Left forelimb (tissue), 1 donor: ENCODE measurements around the gene NR1D2.

Experiments
- DNase-seq: peaks from one replicate; pipeline ENCODE4 v3.0.0-alpha.2; 2018; ENCODE audit warnings: low spot score

Gene NR1D2

DNA sequence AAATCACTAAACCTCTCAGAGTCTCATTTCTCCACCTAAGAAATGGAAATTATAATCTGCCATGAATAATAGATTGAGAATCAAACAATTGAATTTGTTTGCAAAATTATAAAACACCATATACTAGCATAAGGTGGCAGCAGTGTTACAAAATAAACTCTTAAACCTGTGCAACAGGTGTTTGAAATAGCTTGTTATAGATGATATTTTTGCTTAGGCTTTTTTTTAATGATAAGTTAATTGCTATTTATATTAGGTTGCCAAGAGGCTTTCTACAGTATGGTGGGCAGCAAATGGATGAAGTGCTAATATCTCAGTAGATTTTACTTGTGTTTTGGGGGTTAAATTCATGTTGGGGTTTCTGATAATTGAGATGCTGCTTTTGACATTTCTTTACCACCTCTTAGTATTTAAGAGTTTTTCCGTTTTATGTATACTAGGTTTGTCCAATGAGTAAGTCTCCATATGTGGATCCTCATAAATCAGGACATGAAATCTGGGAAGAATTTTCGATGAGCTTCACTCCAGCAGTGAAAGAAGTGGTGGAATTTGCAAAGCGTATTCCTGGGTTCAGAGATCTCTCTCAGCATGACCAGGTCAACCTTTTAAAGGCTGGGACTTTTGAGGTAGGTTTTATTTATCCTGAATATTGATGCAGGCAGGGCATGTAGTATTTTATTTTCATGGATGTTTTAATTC is 19.6 kb downstream of the NR1D2 start:
- DNase-seq, result no peak

DNA sequence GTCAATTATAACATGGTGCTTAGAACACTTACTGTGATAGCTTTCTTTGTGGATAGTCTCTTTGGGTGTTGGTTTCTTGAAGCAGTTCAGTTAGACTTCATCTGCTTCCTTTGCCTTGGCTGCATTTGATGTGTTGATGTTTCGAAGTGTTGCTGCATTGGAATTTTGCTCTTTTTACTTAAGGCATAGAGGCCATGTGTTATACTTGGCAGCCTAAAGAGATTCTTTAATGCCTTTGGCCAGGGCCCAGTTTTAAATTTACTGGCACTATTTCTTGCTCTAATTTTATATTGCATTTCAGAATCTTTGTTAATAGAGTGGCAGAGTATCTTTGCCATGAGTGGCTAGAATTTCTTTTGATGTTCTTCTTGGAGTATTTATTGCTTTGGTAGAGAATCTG is 21.2 kb downstream of the NR1D2 start:
- DNase-seq, result no peak

DNA sequence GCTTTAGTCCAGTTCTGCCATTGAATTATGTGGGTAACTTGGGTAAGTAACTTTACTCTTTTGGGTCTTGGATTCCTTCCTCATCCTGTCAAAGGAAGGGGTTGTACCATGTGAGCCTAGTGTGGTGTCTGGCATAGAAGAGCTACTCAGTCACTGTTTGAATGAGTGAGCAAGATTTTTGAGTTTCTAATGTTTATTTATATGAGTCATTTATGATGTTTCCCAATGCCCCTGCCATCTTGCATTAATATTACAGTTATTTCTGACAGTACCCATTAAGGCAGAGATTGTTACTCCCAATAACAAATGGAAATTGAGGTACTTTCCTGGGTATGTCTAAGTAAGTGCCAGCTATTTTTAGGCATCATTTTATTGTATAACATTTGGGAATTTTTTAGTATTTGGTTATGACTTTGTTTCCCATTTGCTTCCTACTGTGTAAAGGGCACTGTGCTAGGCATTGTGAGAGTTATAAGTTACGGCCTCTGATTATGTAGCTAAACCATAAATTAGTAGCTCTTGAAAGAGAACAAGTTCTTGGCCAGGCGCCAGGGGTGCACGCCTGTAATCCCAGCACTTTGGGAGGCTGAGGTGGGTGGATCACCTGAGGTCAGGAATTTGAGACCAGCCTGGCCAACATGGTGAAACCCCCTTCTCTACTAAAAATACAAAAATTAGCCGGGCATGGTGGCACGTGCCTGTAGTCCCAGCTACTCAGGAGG is 23.5 kb downstream of the NR1D2 start:
- DNase-seq, result no peak

DNA sequence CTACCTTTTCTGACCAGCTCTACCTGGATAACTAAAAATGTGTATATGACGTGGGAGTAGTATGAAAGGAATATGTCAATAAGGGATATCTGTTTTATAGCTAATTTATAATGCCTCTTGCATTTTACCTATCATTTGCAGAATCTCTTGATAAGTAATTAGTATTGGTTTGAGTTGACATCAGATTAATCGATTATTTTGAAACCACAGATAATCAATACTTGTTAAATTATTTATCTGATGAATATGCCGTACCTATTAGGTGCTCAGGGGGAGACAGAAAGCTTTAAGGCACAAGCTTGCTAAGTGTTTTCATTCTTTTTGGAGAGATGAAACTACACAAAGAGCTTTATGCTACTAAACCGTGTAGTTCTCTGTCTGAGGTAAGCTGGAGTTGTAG is 24.3 kb downstream of the NR1D2 start:
- no peak for DNase-seq

DNA sequence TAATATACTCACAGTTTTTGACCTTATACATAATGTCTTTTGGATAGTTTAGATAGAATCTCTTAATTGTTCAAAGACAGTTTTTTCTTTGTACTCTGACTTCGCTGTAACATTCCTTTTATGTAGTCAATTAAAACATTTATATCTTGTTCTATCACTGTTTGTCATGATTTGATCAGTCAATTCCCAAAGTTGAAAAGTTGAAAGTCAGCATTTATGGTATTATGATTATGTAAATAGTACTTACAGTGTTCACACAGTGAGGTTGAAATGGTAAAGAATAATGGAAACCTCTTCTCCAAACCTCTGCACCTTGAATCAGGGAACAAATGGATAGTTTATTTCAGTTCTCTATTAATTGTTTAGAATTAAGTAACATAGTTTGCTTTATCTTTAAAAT is 26.6 kb downstream of the NR1D2 start:
- no peak for DNase-seq

DNA sequence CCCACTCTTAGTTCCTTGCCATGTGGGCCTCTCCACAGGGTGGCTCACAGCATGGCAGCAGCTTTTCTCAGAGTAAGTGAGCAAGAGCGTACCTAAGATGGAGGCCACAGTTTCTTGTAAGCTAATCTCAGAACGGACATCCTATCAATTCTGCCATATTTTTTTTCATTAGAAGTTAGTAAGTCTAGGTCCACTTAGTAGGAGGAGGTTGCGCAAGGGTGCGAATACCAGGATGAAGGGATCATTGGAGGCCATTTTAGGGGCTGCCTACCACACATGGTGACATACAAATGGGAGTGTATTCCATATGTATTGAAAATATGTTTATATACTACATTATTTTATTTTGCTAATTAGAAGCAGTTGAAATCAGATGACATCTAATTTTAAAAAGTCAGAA is 31.5 kb downstream of the NR1D2 start:
- no peak for DNase-seq

DNA sequence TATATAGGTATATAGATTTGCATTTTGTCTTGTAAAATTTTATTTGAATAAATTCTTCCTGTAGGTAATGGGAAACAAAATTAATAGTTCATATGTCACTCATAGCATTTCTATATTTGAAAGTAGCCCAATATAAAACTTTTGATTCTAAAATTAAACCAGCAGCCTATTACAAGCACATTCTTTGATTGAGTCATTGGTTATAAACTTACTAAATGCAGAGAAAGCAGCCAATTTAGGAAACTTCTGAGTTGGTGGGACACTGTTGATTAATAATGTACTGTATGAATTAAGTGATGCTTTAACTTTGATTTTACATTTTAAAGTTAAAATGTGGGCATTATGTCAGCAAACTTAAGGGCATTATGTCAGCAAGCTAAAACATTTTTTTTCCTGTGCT is 34.5 kb downstream of the NR1D2 start:
- no peak for DNase-seq

DNA sequence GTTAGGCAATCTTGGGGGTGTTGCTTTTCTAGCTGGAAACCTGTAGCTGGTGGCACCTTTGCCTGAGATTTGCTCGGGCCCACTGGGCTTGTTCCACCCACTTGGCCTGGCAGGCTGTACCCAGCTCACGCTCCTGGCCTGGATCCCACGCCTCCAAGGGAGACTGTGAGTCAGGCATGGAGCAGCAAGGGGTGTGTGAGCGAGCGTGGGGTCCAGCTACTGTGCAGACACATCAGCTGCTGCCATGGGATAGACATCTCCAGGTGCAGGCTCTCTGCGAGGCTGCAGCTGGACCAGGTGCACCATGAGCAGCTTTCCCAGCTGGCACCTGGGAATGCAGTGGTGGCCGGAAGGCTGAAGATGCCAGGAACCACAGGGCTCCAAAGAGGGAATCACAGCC is 36.0 kb downstream of the NR1D2 start:
- no peak for DNase-seq

DNA sequence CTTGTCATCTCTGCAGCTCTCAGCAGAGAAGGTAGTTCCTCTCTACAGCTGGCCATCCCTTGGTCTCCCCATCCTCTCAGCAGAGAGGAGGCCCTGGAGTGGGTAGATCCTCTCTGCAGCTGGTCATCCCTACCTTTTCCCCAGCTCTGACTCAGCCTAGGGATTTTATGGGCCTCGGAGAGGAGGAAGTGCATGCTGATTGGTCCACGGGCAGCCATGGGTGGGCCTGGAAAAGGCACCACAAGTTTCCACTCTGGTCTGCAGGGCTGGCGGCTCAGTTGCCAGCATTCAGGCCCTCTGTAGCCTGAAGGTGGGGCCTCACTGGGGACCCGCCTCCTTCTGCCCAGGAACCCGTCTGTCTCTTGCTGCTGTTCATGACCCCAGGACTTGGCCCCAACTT is 36.9 kb downstream of the NR1D2 start:
- DNase-seq, result no peak

DNA sequence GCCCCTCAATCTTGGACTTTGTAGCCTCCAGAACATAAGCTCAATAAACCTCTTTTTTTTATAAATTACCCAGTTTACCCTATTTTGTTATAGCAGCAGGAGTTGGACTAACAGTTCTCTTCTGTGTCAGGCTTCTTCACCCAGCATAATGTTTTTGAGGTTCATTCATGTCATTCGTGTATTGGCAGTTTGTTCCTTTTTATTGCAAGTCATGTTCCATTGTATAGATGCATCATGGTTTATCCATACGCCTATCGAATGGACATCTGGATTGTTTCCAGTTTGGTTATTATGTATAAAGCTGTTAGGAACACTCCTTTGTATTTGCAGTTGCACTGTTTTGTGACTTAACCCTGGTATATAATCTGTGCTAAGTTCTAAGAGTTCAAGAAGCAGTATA is 39.8 kb downstream of the NR1D2 start:
- DNase-seq, result no peak

DNA sequence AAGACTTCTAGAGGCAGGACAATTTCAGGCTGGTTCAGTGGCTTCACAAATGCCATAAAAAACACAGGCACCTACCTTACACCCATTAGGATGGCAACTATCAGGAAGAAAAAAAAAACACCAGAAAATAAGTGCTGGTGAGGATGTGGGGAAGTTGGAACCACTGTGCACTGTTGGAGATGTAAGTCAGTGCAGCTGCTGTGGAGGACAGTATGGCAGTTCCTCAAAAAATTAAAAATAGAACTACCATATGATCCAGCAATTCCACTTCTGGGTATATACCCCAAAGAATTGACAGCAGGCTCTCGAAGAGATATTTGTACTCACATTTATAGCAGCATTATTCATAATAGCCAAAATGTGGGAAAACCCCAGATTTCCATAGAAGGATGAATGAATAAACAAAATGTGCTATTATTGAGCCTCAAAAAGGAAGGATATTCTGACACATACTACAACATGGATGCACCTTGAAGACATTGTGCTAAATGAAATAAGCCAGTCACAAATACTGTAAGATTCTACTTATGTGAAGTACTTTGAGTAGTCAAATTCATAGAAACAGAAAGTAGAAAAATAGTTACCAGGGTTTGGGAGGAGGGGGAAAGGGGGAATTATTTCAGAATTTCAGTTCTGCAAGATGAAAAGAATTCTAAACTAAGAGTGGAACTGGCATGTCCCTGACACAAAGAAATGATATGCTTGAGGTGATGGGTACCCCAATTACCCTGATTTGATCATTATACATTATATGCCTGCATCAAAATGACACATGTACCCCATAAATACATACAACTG is 40.9 kb downstream of the NR1D2 start:
- no peak for DNase-seq

DNA sequence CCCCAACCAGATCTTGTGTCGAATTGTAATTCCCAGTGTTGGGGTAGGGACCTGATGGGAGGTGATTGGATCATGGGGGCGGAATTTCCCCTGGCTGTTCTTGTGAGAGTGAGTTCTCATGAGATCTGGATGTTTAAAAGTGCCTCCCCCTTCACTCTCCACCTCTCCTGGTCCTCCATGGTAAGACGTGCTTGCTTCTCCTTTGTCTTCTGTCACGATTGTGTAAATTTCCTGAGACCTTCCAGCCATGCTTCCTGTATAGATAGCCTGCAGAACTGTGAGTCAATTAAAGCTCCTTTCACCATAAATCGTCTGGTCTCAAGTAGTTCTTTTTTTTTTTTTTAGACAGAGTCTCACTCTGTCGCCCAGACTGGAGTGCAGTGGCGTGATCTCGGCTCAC is 42.3 kb downstream of the NR1D2 start:
- DNase-seq, result no peak

DNA sequence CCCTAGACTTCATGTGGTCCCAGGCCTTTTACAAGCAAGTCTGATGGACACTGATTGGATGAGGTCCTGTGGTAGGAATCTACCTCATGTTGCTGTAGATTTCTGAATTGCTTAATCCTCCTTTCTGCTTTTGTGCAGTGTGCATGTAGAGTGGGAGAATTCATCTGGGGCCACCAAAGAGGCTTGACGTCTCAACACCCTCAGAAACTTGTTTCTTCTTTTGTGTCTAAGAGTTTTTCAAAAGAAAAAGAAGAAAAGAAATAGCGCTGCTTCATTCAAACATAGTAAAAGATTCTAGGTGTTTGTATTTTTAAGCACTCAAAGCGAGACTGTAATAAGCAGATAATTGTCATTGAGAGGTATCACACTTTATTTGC is 46.2 kb downstream of the NR1D2 start:
- no peak for DNase-seq

DNA sequence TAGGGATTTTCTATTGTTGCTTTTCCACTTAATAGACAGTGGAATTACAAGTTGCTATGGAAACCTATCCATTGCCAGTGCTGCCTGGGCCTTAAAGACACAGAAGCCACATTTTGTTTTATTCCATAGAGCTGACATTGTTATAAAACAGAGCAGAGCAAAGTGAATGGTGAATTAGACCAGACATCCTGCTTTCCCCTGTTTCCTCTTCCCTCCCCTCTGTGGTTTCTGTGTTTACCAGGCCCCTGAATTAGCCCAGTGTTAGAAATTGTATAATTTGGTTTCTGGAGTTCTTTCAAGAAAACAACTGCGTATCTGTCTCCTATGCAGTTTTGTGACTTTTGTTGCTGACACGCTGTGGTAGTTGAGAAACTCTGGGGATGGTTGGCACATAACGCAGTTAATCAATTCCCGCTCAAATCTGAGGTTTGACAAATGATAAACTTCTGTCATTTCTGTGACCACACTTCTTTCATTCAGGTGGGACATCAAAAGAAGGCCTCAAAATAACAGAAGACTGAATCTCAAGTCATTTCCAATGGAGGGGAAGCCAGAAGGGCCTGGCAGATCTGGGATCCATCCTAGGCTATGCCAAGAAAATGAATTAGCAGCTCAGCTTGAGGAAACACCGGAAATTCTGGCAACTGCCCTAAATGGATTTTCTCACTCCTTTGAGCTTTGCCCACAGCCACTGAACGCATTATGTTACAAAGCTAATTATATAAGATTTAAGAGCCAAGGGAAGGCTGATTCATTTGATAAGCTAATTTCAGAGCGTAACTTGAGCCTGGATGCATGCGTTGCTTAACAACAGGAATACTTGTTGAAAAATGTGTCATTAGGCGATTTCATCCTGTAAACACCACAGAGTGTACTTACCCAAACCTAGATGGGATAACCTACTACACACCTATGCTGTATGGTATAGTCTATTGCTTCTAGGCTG is 46.9 kb downstream of the NR1D2 start:
- no peak for DNase-seq

DNA sequence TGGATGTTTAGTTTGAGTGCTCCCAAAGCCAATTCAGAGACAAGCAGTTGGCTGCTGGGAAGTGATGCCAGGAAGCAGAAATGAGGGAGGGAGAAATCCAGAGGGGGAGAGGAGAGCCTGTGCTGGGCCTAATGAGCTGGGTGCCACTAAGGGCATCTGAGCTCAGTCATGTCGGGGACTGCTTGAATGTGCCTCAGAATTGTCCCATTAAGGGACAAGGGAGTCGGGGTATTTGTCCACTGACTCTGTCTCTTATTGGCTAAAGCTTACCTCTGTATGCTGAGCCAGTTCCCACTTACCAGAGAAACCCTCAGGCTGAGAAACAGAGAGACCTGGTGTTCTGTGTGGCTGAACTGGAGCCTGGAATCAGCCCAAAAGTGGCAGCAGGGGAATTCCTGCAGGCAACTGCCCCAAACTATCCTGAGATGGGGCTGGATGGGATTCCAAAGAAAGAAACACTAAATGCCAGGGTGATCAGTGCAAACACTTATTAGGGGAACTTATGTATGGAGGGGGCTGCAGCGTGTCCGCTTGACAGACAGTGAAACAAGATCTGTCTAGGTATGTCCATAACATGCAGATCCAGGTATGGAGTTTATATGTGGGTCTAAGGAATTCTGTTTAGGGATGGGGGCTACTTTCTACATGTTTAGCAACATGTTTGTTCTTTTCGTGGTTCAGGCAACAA is 48.6 kb downstream of the NR1D2 start:
- no peak for DNase-seq

DNA sequence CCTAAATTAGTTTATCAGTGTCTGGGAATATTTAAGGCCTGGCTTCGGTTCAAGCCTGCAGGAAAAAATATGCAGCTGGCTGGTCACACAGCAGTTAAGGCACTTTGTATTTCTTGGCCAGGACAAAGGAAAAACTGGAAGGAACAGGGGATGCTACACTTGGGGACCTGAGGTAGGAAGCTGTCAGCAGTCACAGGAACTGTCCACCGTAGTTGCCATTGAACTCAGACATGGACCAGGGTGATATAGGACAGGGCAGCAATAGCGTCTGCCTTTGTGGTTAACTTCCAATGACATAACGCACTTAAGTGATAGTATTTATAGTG is 49.1 kb downstream of the NR1D2 start:
- DNase-seq, result no peak

DNA sequence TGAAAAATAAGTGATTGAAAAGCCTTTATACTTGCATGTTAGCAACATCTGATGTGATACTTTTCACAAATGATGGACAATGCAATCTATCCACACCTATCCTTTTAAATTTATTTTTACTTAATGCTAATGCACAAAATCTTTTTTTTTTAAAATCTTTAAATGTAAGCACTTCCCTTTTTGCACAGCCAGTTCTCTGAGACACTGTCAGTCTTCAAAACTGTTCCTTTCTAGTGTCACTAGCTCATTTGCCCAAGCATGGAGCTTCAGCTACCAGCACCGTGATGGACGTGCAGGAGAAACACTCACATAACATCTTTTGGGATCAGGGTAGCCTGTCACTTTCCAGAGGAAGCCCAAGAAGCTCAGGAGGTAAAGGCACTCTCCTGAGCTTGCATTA is 50.1 kb downstream of the NR1D2 start:
- DNase-seq, result no peak

DNA sequence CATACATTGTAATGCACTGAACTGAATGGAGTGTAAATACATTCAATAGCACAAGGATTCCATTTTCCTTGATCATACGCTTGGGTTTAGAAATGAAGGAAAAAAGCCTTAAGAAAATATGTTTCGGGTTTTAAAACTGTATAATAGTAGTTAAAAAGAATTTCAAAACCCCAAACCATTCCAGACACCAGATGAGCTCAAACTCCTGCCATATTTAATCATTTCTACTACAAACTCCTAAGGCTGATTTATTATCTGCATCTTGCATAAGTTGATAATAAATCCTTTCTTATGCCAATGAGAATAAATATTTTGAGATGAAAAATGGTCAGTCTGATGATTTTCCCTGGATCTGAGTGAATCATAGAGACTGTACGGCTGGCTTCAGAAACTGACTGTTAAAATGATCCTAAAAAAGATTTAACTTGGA is 51.0 kb downstream of the NR1D2 start:
- DNase-seq, result no peak

DNA sequence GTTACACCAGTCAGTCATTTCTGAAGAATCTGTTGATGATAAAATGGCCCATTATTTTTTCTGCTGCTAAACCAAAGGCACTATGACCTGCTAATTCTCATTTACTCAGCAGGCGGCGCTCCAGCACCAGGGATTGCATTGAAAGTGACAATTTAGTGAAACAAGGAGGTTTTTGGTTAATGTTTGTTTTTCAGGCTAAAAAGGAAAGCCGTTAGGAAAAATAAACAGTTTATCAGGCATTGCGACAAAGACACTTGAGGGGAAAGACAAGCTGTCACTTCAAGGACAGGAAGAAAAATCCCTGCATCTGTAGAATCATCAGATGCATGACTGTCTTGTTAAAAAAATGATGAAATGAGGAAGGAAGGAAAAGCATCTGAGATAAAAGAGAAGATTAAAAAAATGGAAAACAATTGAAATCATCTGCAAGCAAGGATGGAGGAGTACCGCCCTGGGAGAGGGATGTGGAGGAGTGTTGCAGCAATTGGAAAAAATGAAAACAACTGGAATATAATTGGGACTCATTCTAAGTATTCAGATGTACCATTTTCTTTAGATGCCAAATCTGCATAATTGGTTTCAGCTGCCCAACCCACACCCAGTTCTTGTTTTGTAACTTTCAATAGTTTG is 54.0 kb downstream of the NR1D2 start:
- DNase-seq, result peak; percentile 81

DNA sequence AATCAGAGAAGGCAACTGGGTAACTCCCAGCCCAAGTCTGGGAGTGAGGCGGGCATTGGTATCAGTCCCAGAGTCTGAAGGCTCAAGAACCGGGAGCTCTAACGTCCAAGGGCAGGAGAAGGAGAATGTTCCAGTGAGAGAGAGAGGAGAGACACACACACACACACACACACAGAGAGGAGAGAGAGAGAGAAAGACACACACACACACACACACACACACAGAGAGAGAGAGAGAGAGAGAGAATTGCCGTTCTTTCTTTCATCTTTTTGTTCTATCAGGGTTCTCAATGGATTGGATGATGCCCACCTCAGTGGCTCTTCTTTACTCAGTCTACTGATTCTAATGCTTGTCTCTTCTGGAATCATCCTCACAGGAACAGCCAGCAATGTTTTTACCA is 57.0 kb downstream of the NR1D2 start:
- no peak for DNase-seq

DNA sequence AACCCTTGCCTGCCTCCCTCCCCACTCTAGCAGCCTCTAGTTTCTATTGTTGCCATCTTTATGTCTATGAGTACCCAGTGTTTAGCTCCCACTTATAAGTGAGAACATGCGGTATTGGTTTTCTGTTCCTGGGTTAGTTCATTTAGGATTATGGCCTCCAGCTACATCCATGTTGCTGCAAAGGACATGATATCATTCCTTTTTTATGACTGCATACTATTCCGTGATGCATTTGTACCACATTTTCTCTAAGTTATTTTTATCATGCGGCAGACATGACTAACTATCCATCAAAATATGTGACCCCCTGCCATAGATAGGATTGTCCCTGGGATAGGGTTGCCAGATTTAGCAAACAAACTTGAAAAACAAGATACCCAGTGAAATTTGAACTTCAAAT is 58.4 kb downstream of the NR1D2 start:
- DNase-seq, result no peak
